GM18511 (cell line): ENCODE data around the gene FAM174B.

ENCODE experiments used
- ATAC-seq: cut with Tn5 transposase; IDR thresholded peaks from one replicate; pipeline ENCODE4 v1.9.1; 2021; ENCODE audit warnings: mild to moderate bottlenecking, moderate library complexity; ENCODE audit not compliant: unreplicated experiment

The FAM174B gene

DNA sequence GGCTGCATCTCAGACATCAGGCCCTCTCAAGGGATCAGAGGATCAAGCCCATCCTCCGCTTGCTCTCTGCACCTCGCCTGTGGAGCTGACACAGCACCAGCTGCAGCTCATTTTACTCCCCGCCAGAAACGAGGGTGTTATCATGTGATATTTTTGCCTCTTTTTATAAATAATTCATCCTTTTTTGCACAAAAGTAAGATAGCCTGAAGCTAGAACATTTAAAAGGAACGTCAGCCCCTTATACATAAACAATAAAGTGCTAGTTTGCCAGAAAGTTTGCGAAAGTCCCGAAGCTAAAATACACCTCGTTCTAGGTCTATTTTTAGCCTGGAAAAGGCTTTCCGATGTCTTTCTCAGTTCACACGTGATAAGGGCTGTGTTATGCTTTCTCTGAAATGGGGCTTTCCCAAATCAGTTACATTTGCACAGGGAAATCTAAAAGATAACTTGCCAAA is 9.6 kb upstream of the FAM174B start:
- ATAC-seq = peak; percentile 38

DNA sequence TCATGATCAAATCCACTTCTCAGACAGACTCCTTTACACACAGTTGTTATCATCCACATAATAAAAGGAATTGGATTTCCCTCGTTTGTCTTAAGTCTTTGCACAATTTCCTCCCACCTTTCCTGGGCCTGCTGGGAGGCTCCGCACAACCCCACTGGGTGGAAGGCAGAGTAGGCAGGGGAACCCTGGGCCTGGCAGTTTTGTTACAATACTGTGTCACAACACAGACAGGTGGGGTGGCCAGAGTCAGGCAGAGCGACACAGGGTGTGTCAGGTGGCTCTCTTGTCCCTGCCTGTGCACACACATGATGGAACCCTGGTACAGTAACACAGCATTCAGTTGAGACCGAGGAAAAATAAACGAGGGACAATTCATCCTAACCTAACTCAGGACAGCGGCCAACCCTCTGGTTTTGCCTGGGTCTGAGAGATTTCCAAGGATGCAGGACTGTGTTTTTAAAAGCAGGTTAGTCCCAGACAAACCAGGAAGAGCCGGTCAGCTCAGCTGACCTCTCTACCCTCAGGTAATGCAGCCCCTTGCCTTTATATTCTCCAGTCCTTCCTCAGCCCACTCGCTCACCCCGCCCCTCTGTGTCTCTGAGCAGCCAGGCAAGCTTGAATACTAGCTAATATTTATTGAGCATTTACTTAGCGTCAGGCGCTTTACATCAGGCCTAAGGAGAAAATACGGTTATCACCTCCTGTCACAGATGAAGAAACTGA is 8.8 kb upstream of the FAM174B start:
- no peak for ATAC-seq

DNA sequence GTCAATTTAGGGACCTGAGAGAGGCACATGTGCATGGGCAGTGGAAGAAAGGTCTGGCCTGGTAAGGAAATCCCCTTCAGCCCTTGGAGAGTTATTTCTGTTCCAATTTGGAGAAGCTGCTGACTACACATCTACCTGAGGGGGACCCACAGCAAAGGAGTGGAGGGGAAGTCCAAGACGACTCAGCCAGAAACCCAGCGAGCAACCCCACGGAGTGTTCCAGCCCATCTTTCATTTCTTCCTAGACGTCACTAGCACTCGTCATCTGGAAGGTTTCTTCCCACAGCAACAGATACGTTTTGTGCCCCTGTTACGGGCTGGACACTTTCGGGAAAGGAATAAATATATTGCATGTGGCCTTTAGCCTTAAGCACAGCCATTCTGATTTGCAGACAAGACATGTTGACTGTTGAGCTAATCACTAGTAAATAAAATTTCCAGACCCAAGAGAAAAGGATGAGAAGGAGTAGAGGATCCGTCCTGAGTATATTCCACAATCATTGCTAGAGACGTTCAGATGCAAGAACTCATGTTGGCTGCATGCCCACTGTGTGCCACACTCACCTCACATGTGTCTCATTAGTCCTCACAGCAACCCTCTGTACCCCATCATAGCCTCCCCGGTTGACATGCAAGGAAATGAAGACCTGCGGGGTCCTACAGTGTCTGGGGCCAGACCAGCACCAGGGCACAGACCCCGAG is 7.8 kb upstream of the FAM174B start:
- peak; percentile 71 for ATAC-seq

DNA sequence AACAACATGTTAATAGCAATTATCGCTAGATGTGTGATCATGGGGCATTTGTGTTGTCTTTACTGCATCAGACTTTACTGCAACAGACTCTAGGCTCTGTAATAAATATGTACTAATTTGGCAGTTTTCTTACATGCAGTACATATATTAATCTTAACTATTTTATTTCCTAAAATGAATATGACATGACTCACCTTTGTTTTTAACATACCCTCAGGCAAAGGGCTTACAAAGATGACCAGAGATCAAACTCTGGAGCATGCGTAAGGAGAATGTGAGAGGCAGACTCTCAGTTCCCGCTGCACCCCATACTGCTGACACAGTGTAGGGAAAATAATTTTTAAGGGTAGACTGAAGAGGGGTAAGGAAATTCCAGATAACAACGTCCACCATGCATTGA is 7.2 kb upstream of the FAM174B start:
- peak; percentile 20 for ATAC-seq

DNA sequence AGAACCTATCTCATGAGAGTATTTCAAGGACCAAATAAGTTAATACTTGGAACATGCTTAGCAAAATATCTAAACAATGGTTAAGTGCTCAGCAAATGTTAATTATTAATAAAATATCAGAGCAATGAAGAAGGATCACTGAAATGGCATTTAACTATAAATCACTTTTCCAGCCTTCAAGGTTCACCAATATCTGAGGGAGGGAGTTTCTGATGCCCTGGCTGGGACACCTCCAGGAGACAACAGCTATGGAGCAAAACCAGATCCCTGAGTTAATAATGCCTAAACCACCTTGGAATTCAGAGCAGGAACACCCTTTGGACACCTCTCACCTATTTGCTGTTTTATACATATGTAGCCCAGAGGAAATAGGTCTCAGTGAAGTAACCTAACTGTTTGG is 6.4 kb upstream of the FAM174B start:
- no peak for ATAC-seq

DNA sequence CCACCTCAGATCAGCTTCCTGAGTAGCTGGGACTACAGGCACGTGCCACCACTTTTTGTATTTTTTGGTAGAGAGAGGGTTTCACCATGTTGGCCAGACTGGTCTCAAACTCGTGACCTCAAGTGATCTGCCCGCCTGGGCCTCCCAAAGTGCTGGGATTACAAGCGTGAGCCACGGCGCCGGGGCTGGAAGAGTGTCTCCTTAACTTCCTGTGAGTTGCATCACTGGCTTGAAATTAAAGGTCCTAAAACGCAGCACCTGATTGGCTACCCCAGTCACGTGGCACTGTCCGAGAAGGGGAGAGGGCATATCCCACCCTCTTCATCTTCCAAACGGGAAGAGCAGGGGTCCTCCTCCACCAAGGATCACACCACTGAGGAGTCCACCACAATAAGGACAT is 5.5 kb upstream of the FAM174B start:
- no peak for ATAC-seq

DNA sequence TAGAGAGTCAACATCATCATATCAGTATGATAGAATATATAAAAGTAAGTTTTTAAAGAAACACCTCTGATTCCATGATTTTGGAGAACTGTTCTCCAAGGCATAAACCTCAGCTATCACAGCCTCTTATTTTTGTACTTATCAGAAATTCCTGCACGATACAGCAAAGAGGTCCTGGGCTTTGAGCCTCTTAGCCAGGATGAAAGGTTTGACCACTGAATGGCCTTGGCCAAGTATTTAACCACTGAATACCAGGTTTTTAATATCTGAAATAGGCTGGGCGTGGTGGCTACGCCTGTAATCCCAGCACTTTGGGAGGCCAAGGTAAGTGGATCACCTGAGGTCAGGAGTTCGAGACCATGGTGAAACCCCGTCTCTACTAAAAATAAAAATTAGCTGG is 1.9 kb upstream of the FAM174B start:
- ATAC-seq = no peak

DNA sequence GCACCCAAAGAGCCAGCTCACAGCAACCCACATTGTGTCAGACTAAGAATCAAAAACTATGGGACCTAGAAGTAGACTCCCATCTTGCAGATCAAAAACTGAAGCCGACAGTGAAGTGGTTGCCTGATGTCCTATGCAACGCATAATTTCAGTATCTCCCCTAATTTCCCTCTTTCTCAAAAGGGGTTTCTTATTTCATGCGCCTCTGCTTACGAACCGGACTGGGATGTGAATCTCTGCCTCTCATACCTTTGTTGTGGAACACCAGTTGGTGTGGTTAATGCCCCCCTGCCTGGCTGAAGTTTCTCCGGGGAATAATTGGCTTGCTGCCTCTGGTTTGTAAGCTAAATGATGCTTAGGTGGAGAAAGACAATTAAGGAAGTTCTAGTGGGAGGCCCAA is 514 bp upstream of the FAM174B start:
- ATAC-seq = no peak

DNA sequence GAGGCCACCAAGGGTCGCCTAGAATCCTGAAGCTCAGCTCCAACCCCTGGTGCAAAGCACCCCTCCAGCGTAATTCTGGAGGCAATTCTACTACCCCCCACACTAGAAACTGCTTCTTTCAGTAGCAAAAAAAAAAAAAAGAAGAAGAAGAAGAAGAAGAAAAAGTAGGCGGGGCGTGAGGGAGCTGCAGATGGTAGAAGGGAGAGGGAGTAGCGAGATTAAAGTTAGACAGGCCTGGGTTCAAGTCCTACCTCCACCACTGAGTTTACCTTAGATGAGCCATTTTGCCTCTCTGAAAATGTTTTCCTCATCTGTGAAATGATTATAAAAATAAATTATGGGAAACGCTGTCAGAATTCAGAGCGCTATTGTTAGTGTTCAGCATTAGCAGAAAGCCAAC is 913 bp downstream of the FAM174B start:
- ATAC-seq = no peak

DNA sequence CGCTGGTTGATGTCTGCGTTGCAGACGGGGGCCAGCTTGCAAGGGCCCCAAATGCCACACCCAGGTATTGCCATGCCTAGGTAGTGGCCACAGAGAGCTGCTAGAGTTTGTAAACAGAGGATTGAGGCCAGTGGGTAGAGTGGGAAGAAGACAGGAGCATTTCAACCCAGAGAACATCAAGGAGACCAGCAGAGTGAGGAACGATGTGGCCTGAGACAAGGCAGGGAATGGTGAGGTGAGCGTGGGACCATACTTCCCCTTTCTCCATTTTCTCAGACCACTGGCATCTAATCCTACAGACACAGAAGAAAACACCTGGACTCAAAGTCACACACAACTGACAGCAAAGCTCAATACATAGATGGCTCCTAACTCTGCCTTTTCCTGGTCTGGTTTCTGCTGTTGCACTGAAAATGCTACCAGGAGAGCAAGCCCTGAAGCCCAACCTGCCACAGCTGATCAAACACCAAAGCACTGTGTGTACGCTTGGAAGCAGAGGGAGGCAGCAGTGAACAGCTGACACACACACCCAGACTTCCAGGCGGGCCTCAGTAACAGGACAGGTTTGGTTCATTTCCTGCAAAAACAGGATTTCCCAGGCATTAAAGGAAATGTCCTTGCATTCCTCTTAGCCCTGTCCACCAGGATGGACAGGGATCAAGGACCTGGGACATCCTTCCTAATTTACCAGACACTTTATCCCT is 1.6 kb downstream of the FAM174B start:
- peak; percentile 40 for ATAC-seq

DNA sequence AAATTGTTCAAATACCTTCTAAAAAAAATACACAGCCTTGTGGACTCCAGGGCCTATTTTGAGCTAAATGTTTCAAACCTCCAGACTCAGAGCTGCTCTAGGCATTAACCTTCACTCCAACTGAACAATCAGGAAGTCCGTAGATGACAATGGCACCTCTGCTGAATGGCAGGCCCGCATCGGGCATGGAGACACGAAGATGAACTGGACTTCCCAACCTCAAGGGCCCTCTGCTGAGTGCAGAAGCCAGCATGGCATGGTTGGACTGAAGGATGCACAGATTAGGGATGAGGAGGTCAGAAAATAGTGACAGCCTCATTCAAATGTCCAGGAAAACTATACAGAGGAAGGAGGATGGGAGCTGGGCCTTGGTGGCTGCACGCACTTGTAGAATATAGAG is 2.2 kb downstream of the FAM174B start:
- ATAC-seq = no peak

DNA sequence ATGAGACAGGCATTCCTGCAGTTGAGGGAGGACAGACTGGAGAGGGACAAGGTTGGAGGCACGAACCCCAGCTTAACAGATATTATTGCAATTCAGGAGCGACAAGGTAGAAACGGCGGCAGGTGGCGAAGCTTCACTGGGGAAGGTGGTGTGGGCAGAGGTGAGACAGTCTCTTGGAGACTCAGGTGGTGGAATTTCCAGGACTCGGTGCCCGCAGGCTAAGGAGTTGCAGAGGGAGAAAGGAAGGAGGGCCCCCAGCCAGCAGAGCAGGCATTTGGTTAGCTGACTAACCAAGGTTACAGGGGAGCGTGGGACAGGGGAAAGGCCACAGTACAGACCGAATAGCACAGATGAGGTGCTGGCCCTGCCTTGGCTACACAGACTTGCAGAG is 3.0 kb downstream of the FAM174B start:
- ATAC-seq = no peak

DNA sequence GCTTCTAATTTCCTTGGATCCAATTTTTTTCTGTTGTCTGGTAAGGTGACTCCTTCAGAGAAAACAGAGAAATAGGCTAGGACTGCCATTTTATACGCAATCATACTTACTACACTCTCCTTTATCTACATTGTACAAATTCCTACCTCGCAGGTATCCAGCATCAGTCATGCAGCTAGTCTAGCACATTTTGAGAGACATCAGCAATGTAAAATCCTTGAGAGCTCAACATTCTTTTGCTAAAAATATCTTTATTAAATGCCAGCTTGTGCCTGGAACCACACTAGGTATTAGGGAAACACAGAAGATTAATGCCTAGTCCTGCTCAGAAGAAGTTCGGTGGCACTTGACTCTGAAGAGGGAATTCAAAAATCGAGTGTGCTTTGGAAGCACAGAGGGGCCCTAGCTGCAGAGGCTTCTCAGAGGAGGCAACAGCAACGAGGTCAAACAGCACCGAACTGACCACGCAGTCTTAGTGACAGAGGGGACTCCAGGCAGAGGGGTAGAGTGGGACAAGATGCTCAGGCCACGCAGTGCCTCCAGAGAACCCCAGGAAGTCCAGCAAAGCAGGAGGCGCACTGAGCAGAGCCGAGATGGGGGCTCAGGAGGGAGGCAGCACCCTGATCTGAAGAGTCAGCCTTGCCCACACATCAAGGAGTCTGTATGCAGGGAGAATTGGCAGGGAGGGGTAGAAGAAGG is 3.5 kb downstream of the FAM174B start:
- ATAC-seq = no peak

DNA sequence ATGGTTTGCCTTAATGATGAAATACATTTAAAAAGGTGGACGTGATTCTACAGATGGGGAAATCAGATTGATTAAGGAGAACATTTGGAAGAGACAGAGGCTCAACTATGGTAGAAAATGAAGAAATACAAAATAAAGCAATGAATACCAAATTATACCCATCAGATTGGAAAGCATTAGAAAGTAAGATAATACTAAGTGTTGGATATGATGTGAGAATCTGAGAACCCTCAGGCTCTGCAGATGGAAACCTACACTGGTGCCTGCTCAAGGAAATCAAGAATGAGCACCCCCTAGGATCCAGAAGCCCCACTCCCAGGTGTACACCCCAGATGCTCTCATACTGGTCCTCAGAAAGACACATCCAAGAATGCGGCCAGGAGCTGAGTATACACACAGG is 4.6 kb downstream of the FAM174B start:
- ATAC-seq = no peak

DNA sequence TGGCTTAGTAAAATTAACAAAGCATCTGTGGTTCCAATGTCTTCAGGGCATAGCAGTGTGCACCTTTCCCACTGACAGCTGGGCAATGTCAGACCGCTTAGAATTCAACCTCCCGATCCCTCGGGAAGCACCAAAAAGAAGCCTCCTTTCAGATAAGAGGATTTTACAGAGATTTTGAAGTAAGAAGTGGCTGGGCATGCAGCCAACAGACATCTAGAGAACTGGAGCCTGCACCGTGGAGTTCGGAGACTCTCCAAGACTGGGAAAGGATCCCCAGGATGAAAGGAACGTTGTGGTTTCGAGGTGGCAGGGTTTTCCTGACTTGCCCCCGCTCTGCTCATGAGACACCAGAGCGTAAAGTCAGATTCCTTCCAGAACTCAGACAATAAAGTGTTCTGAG is 5.3 kb downstream of the FAM174B start:
- ATAC-seq = no peak

DNA sequence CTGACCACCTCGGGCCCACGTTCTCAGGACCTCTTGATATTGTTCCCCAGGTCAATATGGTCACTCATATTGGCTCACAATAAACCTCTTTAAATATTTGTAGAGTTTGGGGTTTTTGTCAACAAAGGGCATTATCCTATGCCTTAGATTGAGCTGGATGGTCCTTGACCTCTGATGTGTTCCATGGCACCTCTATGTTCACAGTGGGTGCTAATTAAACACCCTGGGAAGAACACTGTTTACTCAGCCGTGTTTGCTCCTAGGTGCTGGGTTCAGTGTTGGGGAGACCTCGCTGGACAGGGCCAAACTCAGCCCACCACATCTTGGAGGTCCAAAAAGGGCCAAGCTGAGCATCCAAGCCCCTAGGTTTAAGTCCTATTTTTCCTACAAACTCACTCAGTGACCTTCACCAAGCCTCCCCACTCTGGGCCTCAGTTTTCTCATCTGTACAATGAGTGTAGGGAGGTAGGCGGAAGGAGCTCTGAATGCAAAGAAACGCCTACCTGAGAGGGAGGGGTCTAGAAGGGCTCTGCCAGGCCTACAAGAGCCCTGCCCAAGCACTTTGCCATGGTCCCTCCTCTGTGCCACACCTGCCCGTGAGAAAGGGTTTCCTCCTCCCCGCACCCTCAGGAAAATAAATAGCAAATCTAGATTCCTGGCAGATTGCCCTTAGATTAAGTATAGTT is 7.2 kb downstream of the FAM174B start:
- no peak for ATAC-seq

DNA sequence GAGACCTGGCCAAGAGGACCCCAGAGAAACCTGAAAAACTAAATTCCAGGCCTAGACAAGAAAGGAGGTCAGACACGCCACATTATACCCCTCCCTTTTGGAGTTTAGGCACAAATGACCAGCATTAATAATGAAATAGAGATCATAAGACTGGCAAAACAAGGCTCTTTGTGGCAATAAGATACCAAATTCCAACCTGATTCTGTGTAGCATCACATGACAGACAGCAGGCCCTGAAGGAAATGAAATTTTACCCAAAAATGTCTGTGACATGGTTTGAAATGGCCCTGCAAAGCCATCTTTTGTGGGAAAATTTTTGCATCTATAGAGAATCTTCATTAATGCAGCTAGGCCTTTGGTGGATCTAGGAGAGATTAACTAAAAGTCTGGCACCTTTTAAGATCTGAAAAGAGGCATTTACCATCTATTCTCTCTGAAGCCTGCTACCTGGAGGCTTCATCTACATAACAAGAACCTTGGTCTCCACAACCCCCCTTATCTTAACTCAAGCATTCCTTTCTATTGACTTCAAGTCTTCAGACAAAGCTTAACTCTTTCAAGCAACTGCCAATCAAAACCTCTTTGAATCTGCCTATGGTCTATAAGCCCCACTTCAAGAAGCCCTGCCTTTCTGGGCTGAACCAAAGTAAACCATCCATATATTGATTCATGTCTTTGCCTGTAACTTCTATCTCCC is 8.0 kb downstream of the FAM174B start:
- no peak for ATAC-seq

DNA sequence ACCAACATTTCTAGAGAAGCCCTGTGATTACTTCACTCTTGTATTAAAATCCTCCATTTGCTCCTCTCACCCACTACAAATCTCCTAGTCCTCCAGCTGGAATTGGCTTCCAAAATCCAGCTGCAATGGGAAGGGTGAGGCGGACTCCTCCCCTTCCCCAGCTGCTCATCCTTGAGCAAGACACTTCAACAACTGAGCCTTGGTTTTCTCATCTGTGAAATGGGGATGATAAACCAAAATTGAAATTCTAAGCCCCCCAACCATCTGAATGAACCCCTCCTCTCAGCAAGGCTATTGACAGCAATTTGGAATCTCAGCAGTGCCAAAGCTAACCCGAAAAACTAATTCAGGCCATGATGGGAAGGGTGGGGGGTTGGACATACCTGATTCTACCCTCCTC is 9.4 kb downstream of the FAM174B start:
- ATAC-seq = no peak

DNA sequence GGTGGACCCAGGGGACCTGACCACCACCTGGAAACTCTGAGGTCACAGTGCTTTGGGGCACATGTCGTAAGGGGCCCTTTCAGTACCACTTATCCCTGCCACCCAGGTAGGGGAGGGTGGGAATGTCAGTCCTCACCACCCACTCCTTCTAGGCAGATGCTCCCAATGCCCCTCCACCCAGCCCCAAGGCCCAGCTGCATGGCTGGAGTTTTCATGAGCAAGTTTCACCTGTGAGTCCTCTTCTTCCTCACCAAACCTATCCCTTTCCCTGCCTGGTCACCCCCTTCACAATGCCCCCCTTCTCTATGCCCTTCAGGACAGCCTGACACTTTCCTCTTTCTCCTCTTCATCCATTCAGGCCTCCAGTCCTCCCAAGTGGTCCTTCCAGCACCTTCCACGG is 9.8 kb downstream of the FAM174B start:
- no peak for ATAC-seq

DNA sequence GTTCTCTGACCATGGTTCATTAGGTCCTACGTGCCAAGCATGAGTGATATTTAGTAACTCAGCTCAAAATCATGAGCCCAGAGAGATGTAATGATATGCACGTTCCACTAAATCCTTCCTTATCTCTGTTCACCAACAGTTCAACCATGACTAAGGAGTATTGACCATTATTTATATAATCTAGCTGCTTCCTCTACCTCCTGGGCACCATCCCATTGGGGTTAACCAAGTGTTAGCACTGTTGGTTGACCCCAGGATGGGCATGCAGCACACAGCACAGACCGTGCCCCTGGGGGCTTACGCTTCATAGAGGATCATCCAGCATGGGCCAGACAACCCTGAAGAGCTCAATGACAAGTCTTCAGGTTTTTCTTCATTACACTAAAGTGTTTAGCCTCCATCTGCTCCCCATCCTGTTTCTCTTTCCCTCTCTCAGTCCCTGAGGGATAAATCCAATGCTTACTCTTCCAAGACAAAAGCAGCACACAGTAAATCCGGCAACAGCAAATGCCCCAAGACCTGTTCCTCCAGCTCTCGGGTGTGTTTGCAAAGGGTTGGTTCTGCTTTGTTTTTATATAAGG is 10.4 kb downstream of the FAM174B start:
- no peak for ATAC-seq
